Measurements from ENCODE around the gene APBA2.

APBA2 gene

GRCh38 chr15:29057856-29058255, 172.1 kb downstream of the APBA2 start:
- DNase-seq (ENCODE audit: low spot score): no peak
- in situ Hi-C loops (cut with MboI; ENCODE audit: low pct_unique_long_range_greater_than_20kb, low sequenced_read_pairs, unreplicated experiment): no loop called here
- TF ChIP-seq CTCF (IDR thresholded peaks at IDR 0.05; ENCODE audit: extremely low read depth, insufficient read depth, missing control alignments): no peak

DNA sequence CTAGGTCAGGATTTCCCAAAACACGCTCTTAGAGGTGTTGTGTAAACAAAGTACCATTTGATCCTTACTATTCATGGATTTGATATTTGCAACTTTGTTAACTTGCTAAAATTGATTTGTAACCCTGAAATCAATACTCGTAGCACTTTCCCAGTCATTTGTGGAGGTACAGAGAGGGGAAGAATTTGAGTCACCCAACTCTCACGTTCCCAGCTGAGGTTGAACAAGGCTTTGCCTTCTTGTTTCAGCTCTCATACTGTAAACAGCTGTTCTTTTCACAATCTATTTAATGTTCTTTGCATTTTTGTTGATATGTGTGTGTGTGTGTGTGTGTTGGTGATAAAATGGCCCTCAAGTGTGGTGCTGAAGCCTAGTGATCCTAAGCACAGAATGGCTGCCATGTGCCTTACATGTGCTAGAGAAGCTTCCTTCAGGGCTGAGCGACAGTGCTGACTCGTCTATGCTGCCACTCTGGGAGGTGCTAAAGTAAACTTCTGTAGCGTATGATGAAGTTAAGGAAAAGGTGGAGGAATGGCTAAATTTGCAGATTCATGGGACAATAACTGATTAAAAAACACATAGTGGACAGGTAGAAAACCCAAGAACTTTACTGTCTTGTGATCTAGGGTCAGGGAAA, 173.2 kb downstream of the APBA2 start:
- no peak for TF ChIP-seq CTCF (IDR thresholded peaks at IDR 0.05; ENCODE audit: extremely low read depth, insufficient read depth, missing control alignments)
- DNase-seq (ENCODE audit: low spot score): no peak
- in situ Hi-C loops (cut with MboI; ENCODE audit: low pct_unique_long_range_greater_than_20kb, low sequenced_read_pairs, unreplicated experiment): no loop called here

DNA sequence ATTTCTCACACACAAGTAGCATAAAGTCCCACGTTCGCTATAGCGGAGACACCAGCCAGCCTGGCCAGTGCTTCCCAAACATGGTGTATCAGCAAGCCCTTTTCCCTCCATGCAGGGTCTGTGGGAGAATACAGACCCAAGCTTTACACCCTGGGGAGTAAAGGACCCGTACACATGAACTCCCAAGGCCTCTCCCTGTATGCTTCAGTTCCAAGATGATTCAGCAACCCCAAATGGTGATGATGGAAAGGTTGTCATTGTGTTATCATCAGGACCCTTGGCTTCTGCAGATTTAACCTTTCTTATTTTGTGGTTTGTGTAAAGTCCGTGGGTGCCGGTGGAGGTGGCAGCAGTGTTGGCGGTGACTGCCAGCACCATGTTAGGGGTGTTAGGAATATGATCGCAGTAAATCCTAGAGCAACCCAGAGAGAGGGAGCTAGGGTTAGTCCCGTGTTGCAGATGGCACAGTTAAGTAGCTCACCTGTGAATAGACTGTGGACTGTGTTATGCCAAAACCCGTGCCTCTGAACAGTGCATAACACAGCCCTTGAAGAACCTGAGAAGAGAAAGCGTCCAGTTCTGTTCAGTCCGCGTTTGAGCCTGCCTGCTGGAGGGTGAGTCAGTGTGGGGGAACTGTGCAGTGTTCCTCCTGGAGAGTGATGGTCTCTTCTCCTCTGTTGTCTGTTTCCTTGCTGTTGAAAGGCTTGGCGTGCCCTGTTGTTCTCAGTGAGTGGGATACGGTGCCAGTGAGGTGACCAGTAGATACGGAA, 174.3 kb downstream of the APBA2 start:
- DNase-seq (ENCODE audit: low spot score): no peak
- in situ Hi-C loops (cut with MboI; ENCODE audit: low pct_unique_long_range_greater_than_20kb, low sequenced_read_pairs, unreplicated experiment): no loop called here
- no peak for TF ChIP-seq CTCF (IDR thresholded peaks at IDR 0.05; ENCODE audit: extremely low read depth, insufficient read depth, missing control alignments)

- DNase-seq (ENCODE audit: low spot score): no peak
- TF ChIP-seq CTCF (IDR thresholded peaks at IDR 0.05; ENCODE audit: extremely low read depth, insufficient read depth, missing control alignments): no peak
- in situ Hi-C loops (cut with MboI; ENCODE audit: low pct_unique_long_range_greater_than_20kb, low sequenced_read_pairs, unreplicated experiment): no loop called here
These were observed 176.0 kb downstream of the APBA2 start for GRCh38 chr15:29061746-29062145.

GRCh38 chr15:29062179-29062591, 176.4 kb downstream of the APBA2 start:
- in situ Hi-C loops (cut with MboI; ENCODE audit: low pct_unique_long_range_greater_than_20kb, low sequenced_read_pairs, unreplicated experiment): no loop called here
- DNase-seq (ENCODE audit: low spot score): no peak
- no peak for TF ChIP-seq CTCF (IDR thresholded peaks at IDR 0.05; ENCODE audit: extremely low read depth, insufficient read depth, missing control alignments)

DNA sequence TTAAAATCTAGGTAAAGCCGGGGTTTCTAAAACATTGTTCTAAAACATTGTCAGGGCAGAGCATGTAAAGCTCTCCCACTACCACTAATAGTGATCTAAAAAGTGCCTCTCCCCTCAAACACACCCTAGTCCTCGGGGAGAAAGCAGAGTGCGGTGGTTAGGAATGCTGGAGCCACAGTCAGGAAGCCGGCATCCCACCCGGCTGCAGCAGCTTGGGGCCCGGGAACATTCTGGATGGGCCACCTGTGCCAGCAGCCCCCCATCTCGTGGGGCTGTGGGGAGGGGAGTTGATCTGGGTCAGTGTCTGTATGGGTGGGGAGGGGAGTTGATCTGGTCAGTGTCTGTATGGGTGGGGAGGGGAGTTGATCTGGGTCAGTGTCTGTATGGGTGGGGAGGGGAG, 176.9 kb downstream of the APBA2 start:
- in situ Hi-C loops (cut with MboI; ENCODE audit: low pct_unique_long_range_greater_than_20kb, low sequenced_read_pairs, unreplicated experiment): no loop called here
- TF ChIP-seq CTCF (IDR thresholded peaks at IDR 0.05; ENCODE audit: extremely low read depth, insufficient read depth, missing control alignments): no peak

More for the DNA sequence above, 176.9 kb downstream of the APBA2 start:
- no peak for DNase-seq (ENCODE audit: low spot score)

Measured in GM13977 (cell line).